Activated naive CD4-positive, alpha-beta T cell treated with anti-CD3 and anti-CD28 coated beads, Interleukin-2, amount 50 U/mL, for 24 hours (primary cell): ENCODE results near the gene ASB2.

Experiments used
- H3K27ac Mint-ChIP-seq: one replicate; pipeline ENCODE4 v1.8.0; 2021; ENCODE audit warnings: mild to moderate bottlenecking, mixed read lengths
- H3K27me3 Mint-ChIP-seq: one replicate; pipeline ENCODE4 v1.8.0; 2021; ENCODE audit warnings: mixed read lengths
- H3K36me3 Mint-ChIP-seq: one replicate; pipeline ENCODE4 v1.8.0; 2021; ENCODE audit warnings: mixed read lengths
- H3K4me1 Mint-ChIP-seq: one replicate; pipeline ENCODE4 v1.8.0; 2021; ENCODE audit warnings: mixed read lengths
- H3K4me3 Mint-ChIP-seq: one replicate; pipeline ENCODE4 v1.8.0; 2021; ENCODE audit warnings: mild to moderate bottlenecking, mixed read lengths
- H3K9me3 Mint-ChIP-seq: one replicate; pipeline ENCODE4 v1.8.0; 2021; ENCODE audit warnings: mixed read lengths

ASB2 gene

DNA sequence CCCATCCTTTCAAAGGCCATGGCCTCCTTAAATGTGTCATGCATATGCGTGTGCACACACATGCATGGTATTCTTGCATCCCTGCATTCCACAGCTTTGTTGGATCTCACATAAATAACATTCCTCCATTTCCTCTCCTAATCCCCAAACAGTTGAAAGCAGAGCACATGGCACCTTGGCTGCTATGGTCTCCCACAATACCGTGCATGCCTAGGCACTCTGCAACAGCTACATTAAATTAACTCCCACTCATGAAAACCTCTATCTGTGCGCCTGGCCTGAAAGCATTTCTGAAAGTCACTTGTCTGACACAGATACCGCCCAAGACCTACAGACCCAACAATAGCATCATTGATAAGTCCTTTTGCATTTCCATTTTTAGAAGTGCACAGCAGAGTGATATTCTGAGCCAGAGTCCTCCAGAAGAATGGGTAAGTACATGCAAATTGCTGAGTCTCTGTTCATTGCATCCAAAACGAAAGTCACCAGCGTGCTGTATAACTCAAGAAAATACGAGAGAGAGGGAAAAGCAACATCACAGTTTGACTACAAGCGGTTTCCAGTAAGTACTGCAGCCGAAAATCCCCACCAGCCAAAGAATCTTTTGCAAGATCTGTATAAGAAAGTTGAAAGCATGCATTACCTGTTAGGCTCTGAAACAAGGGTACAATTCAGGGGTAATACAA is 436 bp downstream of the ASB2 start:
- no peaks in the 10 kb centered on the region for H3K27me3 Mint-ChIP-seq
- peak overlapping the region; percentile 50 for H3K4me3 Mint-ChIP-seq

DNA sequence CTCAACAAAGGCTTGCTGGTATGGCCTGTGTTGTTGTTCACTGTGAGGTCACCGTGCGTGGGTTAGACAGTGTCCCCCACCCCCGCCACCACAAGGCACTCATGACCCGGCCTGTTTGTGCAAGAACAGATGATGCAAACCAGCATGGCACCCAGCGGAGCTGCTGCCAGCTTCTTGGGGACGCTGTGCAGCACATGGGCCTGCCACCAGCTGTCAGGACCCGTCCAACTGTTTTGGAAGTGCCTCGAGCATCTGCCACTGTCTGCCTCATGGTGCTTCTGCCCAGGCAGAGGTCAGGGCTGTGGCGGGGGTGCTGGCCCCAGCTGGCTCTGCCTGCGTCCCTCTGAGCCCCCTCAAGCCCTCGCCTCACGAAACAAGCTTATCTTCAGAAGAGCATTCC is 1.5 kb downstream of the ASB2 start:
- Mint-ChIP-seq H3K27ac (no peak overlapping the region), H3K36me3 (peaks cover 11% of the 10 kb centered on the region), H3K4me1 (peaks cover 68% of the 10 kb centered on the region), H3K27me3 (no peaks in the 10 kb centered on the region), H3K9me3 (peaks cover 6% of the 10 kb centered on the region), H3K4me3 (no peak overlapping the region)

More for the DNA sequence above, 436 bp downstream of the ASB2 start:
- H3K27ac Mint-ChIP-seq = peak overlapping the region; percentile 93
- H3K9me3 Mint-ChIP-seq = peaks cover 6% of the 10 kb centered on the region
- H3K36me3 Mint-ChIP-seq = peaks cover 11% of the 10 kb centered on the region
- peaks cover 67% of the 10 kb centered on the region for H3K4me1 Mint-ChIP-seq

DNA sequence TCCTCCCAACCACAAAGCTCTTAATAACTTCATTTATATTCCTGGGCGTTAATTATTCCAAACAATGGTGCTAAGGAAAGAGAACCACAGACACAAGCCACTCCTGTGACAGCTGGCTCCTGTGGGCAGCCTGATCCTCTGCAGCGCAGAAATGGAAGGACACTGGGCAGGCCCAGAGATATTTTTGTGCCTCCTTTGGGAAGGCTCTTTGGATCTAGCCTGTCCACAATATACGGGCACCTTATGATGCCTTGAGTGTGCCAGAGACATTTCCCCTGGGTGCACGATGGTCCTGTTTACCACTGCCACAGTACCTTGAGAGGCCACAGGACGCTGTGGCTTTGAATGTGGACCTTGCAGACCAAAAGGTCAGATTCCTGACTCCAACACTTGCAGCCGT is 2.1 kb downstream of the ASB2 start:
- Mint-ChIP-seq H3K36me3 (peaks cover 11% of the 10 kb centered on the region), H3K4me1 (peaks cover 64% of the 10 kb centered on the region), H3K9me3 (peaks cover 6% of the 10 kb centered on the region), H3K4me3 (no peak overlapping the region), H3K27ac (peak overlapping the region; percentile 11), H3K27me3 (no peaks in the 10 kb centered on the region)

DNA sequence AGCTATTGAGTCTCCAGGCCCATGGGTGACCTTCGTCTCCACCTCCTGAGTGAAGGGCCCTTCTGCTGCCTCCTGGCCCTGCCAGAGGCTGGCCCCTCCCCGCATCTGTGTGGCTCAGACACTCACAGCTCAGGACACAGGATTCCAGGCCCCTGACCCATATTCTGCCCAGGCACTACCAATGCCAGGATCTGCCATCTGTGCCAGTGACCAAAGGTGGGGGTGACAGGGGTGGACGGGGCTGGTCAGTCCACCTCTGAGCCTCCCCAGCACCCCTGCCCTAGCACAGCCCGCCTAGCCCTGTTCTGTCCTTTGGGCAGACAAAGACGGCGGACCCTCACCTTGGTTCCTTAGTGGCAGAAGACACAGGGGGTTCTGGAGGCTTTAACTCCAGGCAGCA is 2.8 kb downstream of the ASB2 start:
- peaks cover 11% of the 10 kb centered on the region for H3K36me3 Mint-ChIP-seq
- H3K27me3 Mint-ChIP-seq = no peaks in the 10 kb centered on the region
- no peak overlapping the region for H3K4me3 Mint-ChIP-seq
- peaks cover 6% of the 10 kb centered on the region for H3K9me3 Mint-ChIP-seq
- H3K4me1 Mint-ChIP-seq = peaks cover 60% of the 10 kb centered on the region
- no peak overlapping the region for H3K27ac Mint-ChIP-seq

DNA sequence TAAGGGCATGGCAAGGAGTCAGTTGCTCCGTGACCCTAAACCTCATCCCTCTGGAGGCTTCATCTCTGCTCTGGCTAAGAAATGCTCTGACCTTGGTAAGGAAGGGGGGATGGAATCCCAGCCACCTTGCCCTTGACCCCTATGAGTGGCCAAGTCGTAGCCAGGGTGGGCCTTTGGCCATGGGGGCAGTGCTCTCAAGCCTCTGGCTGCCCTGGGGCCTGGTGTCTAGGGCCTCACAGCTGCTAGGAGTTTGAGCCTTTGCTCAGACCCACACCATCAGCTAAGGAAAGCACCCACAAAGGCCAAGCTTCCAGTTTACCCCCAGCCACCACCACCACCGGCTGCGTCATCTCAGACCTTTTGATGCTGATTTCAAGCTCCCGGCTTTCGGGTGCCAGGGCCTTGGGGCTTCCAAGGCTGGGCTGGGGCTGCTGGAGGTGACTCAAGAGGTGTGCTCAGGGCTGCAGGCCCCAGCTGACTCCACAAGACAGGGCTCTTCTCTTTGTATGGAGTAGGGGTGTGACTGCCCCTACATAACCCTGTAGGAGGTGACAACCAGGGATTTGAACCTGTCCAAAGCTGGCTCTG is 3.7 kb downstream of the ASB2 start:
- H3K36me3 Mint-ChIP-seq = peaks cover 7% of the 10 kb centered on the region
- H3K4me3 Mint-ChIP-seq = no peak overlapping the region
- H3K4me1 Mint-ChIP-seq = peaks cover 51% of the 10 kb centered on the region
- H3K27me3 Mint-ChIP-seq = no peaks in the 10 kb centered on the region
- peak overlapping the region; percentile 43 for H3K27ac Mint-ChIP-seq
- H3K9me3 Mint-ChIP-seq = peaks cover 6% of the 10 kb centered on the region

DNA sequence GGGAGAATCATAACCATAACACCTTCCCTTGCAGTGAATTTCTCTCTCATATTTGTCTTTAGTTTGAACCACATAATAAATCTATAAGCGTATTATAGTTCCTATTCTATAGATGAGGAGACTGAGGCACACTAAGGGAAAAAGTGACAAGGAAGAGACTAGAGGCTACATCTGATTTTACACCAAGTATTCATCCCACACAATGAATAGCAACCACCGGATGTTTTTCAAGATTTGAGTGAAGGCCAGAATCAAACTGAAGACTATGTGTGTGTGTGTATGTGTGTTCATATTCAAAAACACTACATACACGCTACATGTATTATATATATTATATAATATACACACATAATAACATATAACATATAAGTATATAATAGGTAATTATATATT is 4.7 kb downstream of the ASB2 start:
- H3K4me3 Mint-ChIP-seq = peak overlapping the region; percentile 88
- H3K9me3 Mint-ChIP-seq = peaks cover 6% of the 10 kb centered on the region
- peaks cover 2% of the 10 kb centered on the region for H3K36me3 Mint-ChIP-seq
- H3K27me3 Mint-ChIP-seq = no peaks in the 10 kb centered on the region
- peak overlapping the region; percentile 94 for H3K27ac Mint-ChIP-seq
- peaks cover 41% of the 10 kb centered on the region for H3K4me1 Mint-ChIP-seq

DNA sequence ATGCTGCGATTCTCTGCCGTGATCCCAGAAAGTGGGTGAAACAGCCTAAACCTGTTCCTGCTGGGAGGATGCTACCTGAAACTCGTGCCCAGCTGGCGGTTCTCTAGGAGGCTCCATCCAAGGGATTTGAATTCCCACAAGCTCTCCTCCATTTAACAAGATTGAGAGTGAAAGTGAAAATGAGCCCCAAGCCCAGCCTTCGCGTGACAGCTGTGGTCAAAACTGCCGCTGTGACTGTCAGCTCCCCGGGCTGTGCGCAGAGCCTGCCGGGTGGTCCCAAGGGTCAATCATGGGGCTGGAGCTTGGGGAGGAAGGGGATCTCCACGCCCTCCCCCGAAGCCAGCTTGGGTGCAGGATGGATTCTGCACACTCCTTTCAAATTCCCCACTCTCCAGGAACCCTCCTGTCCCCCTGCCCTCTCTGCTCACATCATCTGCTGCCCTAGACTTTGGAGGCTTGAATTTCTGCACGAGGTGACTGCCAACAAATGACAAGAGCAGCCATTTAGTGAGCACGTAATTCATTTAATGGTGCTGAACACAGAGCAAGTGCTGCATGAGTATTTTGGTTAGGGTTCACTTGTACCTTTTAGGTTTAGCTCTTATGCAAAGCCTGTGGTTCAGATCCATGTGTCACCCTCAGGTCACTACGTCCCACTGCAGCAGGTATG is 5.3 kb downstream of the ASB2 start:
- peak overlapping the region; percentile 94 for H3K27ac Mint-ChIP-seq
- peaks cover 6% of the 10 kb centered on the region for H3K9me3 Mint-ChIP-seq
- H3K4me1 Mint-ChIP-seq = peaks cover 36% of the 10 kb centered on the region
- no peaks in the 10 kb centered on the region for H3K27me3 Mint-ChIP-seq
- H3K36me3 Mint-ChIP-seq = no peaks in the 10 kb centered on the region
- H3K4me3 Mint-ChIP-seq = peak overlapping the region; percentile 88

DNA sequence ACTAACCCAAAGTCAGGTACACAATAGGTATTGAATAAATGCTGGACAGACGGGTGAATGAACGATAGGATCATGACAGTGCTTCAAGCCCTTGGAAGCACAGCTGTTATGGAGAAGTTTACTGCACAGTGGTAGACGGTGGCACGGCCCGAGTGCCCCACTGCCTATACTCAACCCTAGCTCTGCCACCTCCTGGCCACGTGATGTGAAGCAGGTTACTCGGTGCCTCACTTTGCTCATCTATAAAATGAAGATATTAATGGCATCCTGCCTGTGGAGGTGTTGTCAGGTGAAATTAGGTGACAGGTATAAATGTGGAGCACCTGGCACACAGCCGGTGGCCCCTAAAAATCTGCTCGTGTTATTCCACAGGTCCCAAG is 5.8 kb downstream of the ASB2 start:
- Mint-ChIP-seq H3K9me3 (peaks cover under 1% of the 10 kb centered on the region), H3K4me1 (peaks cover 31% of the 10 kb centered on the region), H3K36me3 (no peaks in the 10 kb centered on the region), H3K27me3 (no peaks in the 10 kb centered on the region), H3K27ac (peak overlapping the region; percentile 94), H3K4me3 (peak overlapping the region; percentile 88)

DNA sequence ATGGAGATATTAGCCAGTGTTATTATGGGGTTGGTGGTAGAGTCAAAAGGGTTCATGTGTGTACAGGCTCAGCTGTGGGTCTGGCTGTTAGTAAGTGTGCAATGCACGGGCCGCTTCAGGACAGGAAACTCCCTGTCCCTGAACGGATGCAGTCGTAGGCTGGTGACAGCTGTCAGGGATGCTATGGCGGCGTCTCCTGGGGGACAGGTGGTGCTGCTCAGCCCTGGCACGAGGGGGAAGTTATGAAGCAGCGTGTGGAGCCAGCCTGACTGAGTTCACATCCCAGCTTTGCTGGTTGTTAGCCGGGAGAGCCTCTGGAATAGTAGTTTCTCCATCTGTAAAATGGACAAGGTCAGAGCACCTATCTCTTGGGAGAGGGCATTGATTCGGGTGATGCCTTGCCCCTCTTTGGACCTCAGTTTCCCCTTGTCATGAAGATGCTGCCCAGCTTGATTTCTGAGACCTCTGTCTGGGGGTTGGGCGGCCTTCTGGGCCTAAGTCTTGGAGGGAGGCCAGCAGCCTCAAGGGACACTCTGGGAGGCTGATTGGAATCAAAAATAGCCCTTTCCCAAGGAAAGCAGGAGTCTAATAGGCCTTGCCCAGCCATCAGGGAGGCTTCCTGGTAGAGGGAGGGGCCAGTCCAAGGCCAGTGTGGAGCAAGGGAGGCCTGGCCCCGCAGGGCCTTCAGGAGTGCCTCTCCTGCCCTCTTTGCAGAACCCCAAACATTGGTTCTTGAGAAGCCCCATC is 7.1 kb downstream of the ASB2 start:
- H3K27ac Mint-ChIP-seq = peak overlapping the region; percentile 43
- H3K27me3 Mint-ChIP-seq = no peaks in the 10 kb centered on the region
- H3K9me3 Mint-ChIP-seq = no peaks in the 10 kb centered on the region
- no peak overlapping the region for H3K4me3 Mint-ChIP-seq
- peaks cover 35% of the 10 kb centered on the region for H3K4me1 Mint-ChIP-seq
- no peaks in the 10 kb centered on the region for H3K36me3 Mint-ChIP-seq

DNA sequence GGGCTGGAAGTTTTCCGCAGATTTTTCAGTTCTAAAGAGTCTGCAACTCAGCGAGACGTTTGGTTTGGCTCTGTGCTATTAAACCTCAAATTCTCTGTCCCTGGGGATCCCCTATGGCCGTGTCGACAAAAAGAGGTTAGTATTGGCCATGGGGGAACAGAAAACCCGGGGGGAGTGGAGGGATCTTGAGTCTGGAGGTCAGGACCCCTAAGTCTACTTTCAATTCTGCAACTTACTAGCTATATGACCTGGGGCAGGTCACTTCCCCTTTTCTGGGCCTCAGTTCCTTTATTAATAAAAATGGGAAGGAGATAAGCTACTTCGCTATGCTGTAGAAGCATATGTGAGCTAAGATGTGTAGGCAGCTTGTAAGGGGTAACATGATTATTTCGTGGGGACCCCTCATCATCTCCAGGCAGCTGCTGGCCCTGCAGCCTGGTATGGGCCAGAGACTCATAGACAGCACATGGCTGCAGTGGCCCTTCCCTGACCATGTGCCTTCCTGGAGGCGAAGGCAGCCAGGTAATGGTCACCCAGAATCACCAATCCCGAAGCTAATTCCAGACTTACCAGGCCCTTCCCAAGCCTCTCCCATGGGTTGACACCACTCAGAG is 8.6 kb downstream of the ASB2 start:
- H3K36me3 Mint-ChIP-seq = no peaks in the 10 kb centered on the region
- H3K27me3 Mint-ChIP-seq = no peaks in the 10 kb centered on the region
- no peaks in the 10 kb centered on the region for H3K9me3 Mint-ChIP-seq
- peaks cover 43% of the 10 kb centered on the region for H3K4me1 Mint-ChIP-seq
- no peak overlapping the region for H3K27ac Mint-ChIP-seq
- H3K4me3 Mint-ChIP-seq = no peak overlapping the region

DNA sequence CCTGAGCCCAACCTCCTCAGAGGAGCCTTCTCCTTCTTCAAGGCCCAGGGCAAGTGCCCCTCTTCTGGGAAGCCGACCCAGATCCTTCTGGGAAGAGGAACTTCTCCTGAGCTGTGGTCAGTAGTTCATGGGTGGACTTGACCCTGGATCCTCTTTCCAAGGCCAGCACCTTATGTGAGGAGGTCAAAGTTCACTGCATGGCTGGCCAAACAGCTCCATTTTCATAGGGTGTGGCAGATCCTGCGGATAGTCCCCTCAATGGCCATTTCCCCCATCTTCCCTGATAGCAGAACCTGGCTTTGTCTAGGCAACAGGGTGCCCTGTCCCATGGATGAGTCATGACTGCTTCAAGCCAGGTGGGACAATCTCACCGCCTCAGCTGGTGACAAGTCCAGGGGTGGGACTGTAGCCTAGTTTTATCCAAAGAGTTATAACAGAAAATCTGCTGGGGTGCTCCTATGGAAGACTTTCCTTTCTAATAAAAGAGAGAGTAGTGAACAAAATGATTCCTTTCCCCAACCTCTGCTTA is 10.4 kb downstream of the ASB2 start:
- H3K4me1 Mint-ChIP-seq = peaks cover 41% of the 10 kb centered on the region
- no peak overlapping the region for H3K4me3 Mint-ChIP-seq

DNA sequence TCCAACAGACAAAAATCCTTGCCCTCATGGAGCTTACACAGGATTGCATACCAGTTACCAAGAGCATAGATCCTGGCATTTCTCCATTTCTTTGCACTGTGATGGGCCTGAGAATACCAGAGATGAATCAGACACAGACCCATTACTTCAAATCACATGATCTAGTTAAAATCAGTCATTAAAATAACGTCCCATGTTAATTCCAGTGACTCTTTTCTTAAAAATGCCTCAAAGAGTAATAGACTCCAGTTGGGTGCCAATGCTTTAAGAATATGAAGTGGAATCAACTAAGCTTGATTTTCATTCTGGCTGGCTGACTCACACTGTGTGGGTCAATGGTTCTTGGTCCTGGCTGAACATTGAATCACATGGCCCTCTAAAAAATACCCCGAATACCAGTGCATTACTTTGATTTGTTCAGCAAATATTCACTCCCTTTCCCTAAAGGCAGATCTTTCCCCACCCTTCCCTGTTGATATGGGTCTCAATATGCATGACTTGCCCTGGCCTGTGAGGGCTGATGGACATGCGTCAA is 11.0 kb downstream of the ASB2 start:
- no peaks in the 10 kb centered on the region for H3K9me3 Mint-ChIP-seq
- H3K4me1 Mint-ChIP-seq = peaks cover 40% of the 10 kb centered on the region
- H3K27ac Mint-ChIP-seq = peak overlapping the region; percentile 20
- H3K36me3 Mint-ChIP-seq = no peaks in the 10 kb centered on the region
- H3K27me3 Mint-ChIP-seq = no peaks in the 10 kb centered on the region
- H3K4me3 Mint-ChIP-seq = no peak overlapping the region

More for the DNA sequence above, 10.4 kb downstream of the ASB2 start:
- Mint-ChIP-seq H3K27ac (peak overlapping the region; percentile 10), H3K36me3 (no peaks in the 10 kb centered on the region), H3K9me3 (no peaks in the 10 kb centered on the region), H3K27me3 (no peaks in the 10 kb centered on the region)

DNA sequence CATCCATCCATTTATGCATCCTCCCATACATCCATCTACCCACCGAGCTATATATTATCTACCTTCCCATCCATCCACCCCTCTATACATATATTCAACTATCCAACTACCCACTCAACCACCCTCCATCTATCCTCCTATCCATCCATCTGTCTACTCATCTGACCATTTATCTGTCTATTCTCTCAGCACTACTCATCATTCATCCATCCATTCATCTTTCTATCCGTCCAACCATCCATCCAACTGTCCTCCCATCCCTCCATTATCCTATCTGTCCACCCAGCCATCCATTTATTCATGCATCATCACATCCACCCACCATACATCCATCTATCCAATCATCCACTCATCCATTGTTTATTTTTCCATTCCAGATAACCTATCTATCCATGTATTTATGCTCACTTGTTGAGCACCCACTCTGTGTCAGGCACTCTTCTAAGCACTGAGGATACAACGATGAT is 11.5 kb downstream of the ASB2 start:
- Mint-ChIP-seq H3K36me3 (no peaks in the 10 kb centered on the region), H3K4me1 (peaks cover 43% of the 10 kb centered on the region), H3K27me3 (no peaks in the 10 kb centered on the region), H3K4me3 (no peak overlapping the region), H3K27ac (peak overlapping the region; percentile 20), H3K9me3 (no peaks in the 10 kb centered on the region)

DNA sequence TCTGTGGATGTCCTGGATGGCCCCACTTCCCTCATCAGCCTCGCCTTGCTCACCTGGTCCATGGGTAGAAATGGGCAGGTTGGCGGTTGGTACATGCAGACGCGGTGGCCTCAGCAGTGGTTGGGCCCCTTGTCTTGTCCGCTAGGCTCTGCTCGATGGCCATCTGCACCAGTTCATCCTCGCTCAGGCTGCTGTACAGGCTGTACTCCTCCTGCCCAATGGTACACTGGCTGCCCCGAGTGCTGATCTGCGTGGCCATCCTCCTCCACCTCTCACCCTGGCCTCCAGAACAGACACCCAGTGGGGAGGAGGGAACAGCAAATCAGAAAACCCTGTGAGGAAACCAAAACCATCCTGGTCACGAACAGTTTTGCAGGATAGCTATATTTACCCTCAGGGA is 12.1 kb downstream of the ASB2 start:
- Mint-ChIP-seq H3K27me3 (no peaks in the 10 kb centered on the region), H3K9me3 (no peaks in the 10 kb centered on the region), H3K27ac (no peak overlapping the region), H3K4me3 (no peak overlapping the region), H3K36me3 (no peaks in the 10 kb centered on the region), H3K4me1 (peaks cover 49% of the 10 kb centered on the region)

DNA sequence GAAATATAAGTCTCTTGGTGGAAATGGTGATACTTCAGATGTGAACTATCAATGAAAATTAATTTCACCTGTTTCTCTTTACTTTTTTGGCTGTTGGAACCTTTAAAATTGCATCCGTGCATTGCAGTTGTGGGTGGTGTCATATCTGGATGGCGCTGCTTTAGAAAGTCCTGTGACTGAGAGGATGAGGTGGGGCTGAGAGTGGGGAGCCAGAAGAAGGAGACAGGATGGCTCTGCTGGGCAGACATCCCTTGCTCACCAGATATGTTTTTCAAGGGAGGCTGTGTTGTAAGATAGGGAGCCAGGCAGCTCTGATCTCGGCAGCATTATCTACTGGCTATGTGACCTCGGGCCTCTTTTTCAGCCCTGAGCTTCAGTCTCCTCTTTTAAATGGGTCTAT is 12.7 kb downstream of the ASB2 start:
- Mint-ChIP-seq H3K4me3 (no peak overlapping the region), H3K36me3 (peaks cover 2% of the 10 kb centered on the region), H3K27ac (peak overlapping the region; percentile 88)

More for the DNA sequence above, 12.7 kb downstream of the ASB2 start:
- H3K9me3 Mint-ChIP-seq = no peaks in the 10 kb centered on the region
- H3K4me1 Mint-ChIP-seq = peaks cover 52% of the 10 kb centered on the region
- no peaks in the 10 kb centered on the region for H3K27me3 Mint-ChIP-seq
